GM18498 (cell line): Measurements from ENCODE around the gene AMFR.

ENCODE experiments used
- ATAC-seq: cut with Tn5 transposase; IDR thresholded peaks from one replicate; pipeline ENCODE4 v1.9.1; 2021; ENCODE audit warnings: mild to moderate bottlenecking, moderate library complexity; ENCODE audit not compliant: unreplicated experiment

The AMFR gene

GRCh38 chr16:56349711-56350161 lies 75.6 kb downstream of the AMFR start:
- ATAC-seq, result no peak

- ATAC-seq, result no peak
Observed at GRCh38 chr16:56349086-56349415, 76.3 kb downstream of the AMFR start.

- ATAC-seq, result no peak
Observed at GRCh38 chr16:56348168-56349085, 76.9 kb downstream of the AMFR start.

GRCh38 chr16:56347670-56348069 lies 77.7 kb downstream of the AMFR start:
- ATAC-seq, result no peak

- no peak for ATAC-seq
Observed at GRCh38 chr16:56347166-56347565, 78.2 kb downstream of the AMFR start.

- no peak for ATAC-seq
Observed at GRCh38 chr16:56346131-56346890, 79.0 kb downstream of the AMFR start.

GRCh38 chr16:56345406-56346050 lies 79.8 kb downstream of the AMFR start:
- ATAC-seq, result no peak

- no peak for ATAC-seq
Observed at GRCh38 chr16:56344518-56345405, 80.6 kb downstream of the AMFR start.

GRCh38 chr16:56343661-56344517 lies 81.5 kb downstream of the AMFR start:
- ATAC-seq, result no peak

- ATAC-seq, result no peak
Observed at GRCh38 chr16:56341656-56342399, 83.5 kb downstream of the AMFR start.

- no peak for ATAC-seq
Observed at GRCh38 chr16:56340864-56341365, 84.4 kb downstream of the AMFR start.

- no peak for ATAC-seq
Observed at GRCh38 chr16:56340416-56340815, 84.9 kb downstream of the AMFR start.

GRCh38 chr16:56339431-56340195 lies 85.7 kb downstream of the AMFR start:
- no peak for ATAC-seq

GRCh38 chr16:56338566-56339318 lies 86.6 kb downstream of the AMFR start:
- ATAC-seq, result no peak

- ATAC-seq, result no peak
Observed at GRCh38 chr16:56337858-56338325, 87.5 kb downstream of the AMFR start.

- ATAC-seq, result no peak
Observed at GRCh38 chr16:56337131-56337857, 88.1 kb downstream of the AMFR start.
